ENCODE data around the gene C1GALT1. TPM values are rescaled to one million over a fixed set of nuclear protein-coding genes. Genes with fewer than 3 reads are reported as not detected.
"Not testable (repeated sequence)": the region's sequence is repeated elsewhere in the genome, so short reads cannot be mapped to it uniquely, and the experiment has no call there.

Gene C1GALT1
- total RNA-seq, 1 donor from 2014 or later, result 11.0 TPM

DNA sequence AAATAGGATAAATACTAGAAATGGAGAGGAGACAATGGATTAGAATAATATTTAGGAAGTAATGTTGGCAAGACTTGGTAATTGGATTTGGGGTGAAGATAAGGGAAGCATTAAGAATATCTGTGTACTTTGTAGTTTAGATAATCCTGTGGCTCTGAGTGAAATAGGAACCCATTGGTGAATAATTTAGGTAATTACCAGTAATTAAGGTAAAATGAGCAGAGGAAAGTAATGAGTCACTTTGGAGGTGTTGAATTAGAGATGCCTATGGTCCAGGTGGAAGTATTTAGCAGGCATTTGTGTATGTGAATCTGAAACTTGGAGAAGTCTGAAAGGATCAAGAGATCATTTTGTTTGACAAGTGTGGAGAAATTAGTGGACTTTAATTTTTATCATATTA is 5.7 kb downstream of the C1GALT1 start:
- H3K4me3 ChIP-seq, result no peak overlapping the region
- no peak overlapping the region for H3K27ac ChIP-seq
- H3K36me3 ChIP-seq, result no peaks in the 10 kb centered on the region
- H3K9me3 ChIP-seq, result no peaks in the 10 kb centered on the region
- intact Hi-C loops (cut with DNase I), result no loop called here
- TF ChIP-seq, protein P1, sequence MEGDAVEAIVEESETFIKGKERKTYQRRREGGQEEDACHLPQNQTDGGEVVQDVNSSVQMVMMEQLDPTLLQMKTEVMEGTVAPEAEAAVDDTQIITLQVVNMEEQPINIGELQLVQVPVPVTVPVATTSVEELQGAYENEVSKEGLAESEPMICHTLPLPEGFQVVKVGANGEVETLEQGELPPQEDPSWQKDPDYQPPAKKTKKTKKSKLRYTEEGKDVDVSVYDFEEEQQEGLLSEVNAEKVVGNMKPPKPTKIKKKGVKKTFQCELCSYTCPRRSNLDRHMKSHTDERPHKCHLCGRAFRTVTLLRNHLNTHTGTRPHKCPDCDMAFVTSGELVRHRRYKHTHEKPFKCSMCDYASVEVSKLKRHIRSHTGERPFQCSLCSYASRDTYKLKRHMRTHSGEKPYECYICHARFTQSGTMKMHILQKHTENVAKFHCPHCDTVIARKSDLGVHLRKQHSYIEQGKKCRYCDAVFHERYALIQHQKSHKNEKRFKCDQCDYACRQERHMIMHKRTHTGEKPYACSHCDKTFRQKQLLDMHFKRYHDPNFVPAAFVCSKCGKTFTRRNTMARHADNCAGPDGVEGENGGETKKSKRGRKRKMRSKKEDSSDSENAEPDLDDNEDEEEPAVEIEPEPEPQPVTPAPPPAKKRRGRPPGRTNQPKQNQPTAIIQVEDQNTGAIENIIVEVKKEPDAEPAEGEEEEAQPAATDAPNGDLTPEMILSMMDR (IDR thresholded peaks at IDR 0.05), result no peak
- DNase-seq (ENCODE audit: low spot score in 2 of 2), result no peak
- H3K4me1 ChIP-seq, result peaks cover 0 to 3% of the 10 kb centered on the region in 2 donors
- H3K27me3 ChIP-seq, result no peaks in the 10 kb centered on the region

DNA sequence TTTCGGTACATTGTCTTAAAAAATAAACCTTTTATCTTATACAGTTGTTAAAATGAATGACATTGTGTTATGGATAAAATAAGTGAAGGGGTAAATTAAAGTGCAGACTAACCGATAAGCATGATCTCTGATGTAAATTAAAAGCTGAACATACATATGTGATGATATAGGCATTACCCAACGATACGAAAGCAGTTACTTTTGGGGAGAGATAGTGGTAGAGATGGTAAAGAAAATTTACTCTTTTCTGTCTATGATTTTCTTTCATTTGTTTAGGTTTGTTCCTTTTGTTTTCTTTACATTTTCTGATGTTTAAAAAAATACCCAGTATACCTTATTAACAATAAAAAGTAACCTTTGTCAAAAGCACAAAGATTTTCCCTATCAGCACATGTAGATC is 6.4 kb downstream of the C1GALT1 start:
- Histone ChIP-seq H3K36me3 (no peaks in the 10 kb centered on the region), H3K4me3 (no peak overlapping the region), H3K4me1 (peaks cover 0 to 3% of the 10 kb centered on the region in 2 donors), H3K27me3 (no peaks in the 10 kb centered on the region), H3K9me3 (peaks cover 0 to 2% of the 10 kb centered on the region in 2 donors), H3K27ac (no peak overlapping the region)
- TF ChIP-seq, protein P1 (IDR thresholded peaks at IDR 0.05), result no peak
- intact Hi-C loops (cut with DNase I), result no loop called here
- DNase-seq (ENCODE audit: low spot score in 2 of 2), result no peak

DNA sequence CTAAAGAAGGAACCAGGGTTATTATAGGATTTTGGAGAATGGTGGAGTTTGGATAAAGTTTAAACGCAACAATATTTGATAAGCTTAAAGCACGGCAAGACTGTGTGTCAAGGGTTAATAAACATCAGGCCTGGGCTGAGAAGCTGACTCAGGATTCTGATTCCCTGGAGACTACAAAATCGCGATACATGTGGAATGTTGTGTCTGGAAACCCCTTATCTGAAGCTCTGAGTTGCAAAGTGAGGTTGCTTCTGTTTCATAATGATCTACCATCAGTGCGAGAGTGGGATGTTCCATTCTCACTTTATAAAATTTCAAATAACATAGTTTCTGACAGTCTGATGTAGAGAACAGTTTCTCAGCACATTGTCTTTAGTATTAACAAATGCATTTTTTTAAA is 7.8 kb downstream of the C1GALT1 start:
- TF ChIP-seq, protein P1 (IDR thresholded peaks at IDR 0.05), result no peak
- intact Hi-C loops (cut with DNase I), result no loop called here

DNA sequence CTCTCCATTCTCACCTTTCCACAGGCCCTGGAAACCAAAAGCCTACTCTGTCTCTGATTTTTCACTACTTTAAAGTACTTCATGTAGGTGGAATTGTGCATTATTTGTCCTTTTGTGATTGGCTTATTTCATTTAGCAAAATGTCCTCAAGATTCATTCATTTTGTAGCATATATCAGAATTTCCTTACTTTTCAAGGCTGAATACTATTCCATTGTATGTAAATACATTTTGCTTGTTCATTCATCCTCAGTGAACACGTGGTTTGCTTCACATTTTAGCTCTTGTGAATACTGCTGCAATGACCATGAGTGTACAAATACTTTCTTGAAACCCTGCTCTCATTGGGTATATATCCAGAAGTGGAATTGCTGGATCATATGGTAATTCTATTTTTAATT is 8.8 kb downstream of the C1GALT1 start:
- no peaks in the 10 kb centered on the region for H3K4me1 ChIP-seq
- H3K27me3 ChIP-seq, result no peaks in the 10 kb centered on the region
- H3K4me3 ChIP-seq, result no peak overlapping the region
- TF ChIP-seq, protein P1 (IDR thresholded peaks at IDR 0.05), result no peak
- H3K27ac ChIP-seq, result no peak overlapping the region
- H3K36me3 ChIP-seq, result no peaks in the 10 kb centered on the region
- H3K9me3 ChIP-seq, result peaks cover 0 to 2% of the 10 kb centered on the region in 2 donors
- no peak for DNase-seq (ENCODE audit: low spot score in 2 of 2)
- intact Hi-C loops (cut with DNase I), result no loop called here

More for the DNA sequence above, 7.8 kb downstream of the C1GALT1 start:
- no peak overlapping the region for H3K27ac ChIP-seq
- H3K36me3 ChIP-seq, result no peaks in the 10 kb centered on the region
- H3K27me3 ChIP-seq, result no peaks in the 10 kb centered on the region
- H3K9me3 ChIP-seq, result peaks cover 0 to 2% of the 10 kb centered on the region in 2 donors
- H3K4me3 ChIP-seq, result no peak overlapping the region
- DNase-seq (ENCODE audit: low spot score in 2 of 2), result no peak
- no peaks in the 10 kb centered on the region for H3K4me1 ChIP-seq

DNA sequence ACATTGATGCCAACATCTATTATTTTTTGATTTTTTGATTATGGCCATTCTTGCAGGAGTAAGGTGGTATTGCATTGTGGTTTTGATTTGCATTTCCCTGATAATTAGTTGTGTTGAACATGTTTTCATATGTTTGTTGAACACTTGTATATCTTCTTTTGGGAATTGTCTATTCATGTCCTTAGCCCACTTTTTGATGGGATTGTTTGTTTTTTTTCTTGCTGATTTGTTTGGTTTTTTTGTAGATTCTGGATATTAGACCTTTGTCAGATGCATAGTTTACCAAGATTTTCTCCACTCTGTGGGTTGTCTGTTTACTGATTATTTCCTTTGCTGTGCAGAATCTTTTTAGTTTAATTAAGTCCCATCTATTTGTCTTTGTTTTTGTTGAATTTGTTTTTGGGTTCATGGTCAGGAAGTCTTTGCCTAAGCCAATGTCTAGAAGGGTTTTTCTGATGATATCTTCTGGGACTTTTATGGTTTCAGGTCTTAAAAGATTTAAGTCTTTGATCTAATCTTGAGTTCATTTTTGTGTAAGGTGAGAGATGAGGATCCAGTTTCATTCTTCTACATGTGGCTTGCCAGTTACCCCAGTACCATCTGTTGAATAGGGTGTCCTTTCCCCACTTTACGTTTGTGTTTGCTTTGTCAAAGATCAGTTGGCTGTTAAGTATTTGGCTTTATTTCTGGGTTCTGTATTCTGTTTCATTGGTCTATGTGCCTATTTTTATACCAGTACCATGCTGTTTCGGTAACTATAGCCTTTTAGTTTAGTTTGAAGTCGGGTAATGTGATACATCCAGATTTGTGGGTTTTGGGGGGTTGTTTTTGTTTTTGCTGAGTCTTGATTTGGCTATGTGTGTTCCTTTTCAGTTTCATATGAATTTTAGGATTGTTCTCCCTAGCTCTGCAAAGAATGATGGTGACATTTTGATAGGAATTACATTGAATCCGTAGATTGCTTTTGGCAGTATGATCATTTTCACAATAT is 10.7 kb downstream of the C1GALT1 start:
- H3K36me3 ChIP-seq; DNase-seq (ENCODE audit: low spot score in 2 of 2); intact Hi-C loops (cut with DNase I); H3K4me3 ChIP-seq; H3K27me3 ChIP-seq; H3K4me1 ChIP-seq; H3K9me3 ChIP-seq; H3K27ac ChIP-seq: not testable (repeated sequence)

DNA sequence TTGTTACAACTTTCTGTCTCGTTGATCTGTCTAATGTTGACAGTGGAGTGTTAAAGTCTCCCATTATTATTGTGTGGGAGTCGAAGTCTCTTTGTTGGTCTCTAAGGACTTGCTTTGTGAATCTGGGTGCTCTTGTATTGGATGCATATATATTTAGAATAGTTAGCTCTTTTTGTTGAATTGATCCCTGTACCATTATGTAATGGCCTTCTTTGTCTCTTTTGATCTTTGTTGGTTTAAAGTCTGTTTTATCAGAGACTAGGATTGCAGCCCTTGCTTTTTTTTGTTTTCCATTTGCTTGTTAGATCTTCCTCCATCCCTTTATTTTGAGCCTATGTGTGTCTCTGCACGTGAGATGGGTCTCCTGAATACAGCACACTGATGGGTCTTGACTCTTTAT is 17.2 kb downstream of the C1GALT1 start:
- H3K4me1 ChIP-seq; intact Hi-C loops (cut with DNase I); H3K36me3 ChIP-seq; H3K27me3 ChIP-seq; H3K27ac ChIP-seq; DNase-seq (ENCODE audit: low spot score in 2 of 2); H3K4me3 ChIP-seq: not testable (repeated sequence)
- H3K9me3 ChIP-seq, result peaks cover 0 to 33% of the 10 kb centered on the region in 2 donors

DNA sequence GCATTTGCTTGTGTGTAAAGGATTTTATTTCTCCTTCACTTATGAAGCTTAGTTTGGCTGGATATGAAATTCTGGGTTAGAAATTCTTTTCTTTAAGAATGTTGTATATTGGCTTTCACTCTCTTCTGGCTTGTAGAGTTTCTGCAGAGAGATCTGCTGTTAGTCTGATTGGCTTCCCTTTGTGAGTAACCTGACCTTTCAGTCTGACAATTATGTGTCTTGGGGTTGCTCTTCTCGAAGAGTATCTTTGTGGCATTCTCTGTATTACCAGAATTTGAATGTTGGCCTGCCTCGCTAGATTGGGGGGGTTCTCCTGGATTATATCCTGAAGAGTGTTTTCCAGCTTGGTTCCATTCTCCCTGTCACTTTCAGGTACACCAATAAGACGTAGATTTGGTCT is 17.9 kb downstream of the C1GALT1 start:
- H3K27ac ChIP-seq; H3K4me1 ChIP-seq; DNase-seq (ENCODE audit: low spot score in 2 of 2); H3K27me3 ChIP-seq; H3K4me3 ChIP-seq; intact Hi-C loops (cut with DNase I); H3K36me3 ChIP-seq: not testable (repeated sequence)
- H3K9me3 ChIP-seq, result peaks cover 0 to 35% of the 10 kb centered on the region in 2 donors

Data from ascending aorta (tissue), 2 donors.